ENCODE measurements around the gene KRI1.

DNA sequence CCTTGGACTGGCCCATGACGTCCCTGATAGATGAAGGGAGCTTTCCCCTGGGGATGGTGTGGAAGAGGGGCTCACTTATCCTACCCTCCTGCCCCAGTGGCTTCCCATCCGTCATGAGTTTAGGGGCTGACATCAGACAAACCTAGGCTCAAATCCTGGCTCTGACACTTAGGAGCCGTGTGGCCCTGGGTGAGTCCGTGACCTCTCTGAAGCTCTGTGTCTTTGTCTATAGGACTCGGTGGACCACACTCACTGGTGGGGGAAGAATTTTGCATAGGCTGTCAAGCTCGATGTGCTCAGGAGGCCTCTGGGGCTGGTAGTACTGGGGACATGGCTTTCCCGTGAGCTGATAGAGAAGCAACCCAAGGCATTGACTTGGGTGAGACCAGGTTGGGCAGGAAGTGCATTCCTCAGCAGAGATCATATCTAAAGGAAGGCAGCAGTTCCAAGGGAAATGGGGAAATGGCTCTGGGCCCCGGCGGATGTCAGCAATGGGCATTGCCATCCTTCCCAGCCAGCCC, 38.7 kb upstream of the KRI1 start:
- TF ChIP-seq, protein P1, sequence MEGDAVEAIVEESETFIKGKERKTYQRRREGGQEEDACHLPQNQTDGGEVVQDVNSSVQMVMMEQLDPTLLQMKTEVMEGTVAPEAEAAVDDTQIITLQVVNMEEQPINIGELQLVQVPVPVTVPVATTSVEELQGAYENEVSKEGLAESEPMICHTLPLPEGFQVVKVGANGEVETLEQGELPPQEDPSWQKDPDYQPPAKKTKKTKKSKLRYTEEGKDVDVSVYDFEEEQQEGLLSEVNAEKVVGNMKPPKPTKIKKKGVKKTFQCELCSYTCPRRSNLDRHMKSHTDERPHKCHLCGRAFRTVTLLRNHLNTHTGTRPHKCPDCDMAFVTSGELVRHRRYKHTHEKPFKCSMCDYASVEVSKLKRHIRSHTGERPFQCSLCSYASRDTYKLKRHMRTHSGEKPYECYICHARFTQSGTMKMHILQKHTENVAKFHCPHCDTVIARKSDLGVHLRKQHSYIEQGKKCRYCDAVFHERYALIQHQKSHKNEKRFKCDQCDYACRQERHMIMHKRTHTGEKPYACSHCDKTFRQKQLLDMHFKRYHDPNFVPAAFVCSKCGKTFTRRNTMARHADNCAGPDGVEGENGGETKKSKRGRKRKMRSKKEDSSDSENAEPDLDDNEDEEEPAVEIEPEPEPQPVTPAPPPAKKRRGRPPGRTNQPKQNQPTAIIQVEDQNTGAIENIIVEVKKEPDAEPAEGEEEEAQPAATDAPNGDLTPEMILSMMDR (IDR thresholded peaks at IDR 0.05): no peak
- TF ChIP-seq POLR2A (IDR thresholded peaks at IDR 0.05; ENCODE audit: low read depth): no peak
- TF ChIP-seq POLR2AphosphoS5 (IDR thresholded peaks at IDR 0.05): no peak

Measured in esophagus muscularis mucosa (tissue), 3 donors.